Retinal pigment epithelial cell (primary cell): ENCODE results near the gene KCNG1.

Source experiments
- DNase-seq: peaks from one replicate; pipeline ENCODE4 v3.0.0-alpha.2; 2010; ENCODE audit warnings: low read depth
- H3K4me3 ChIP-seq: 2 replicates; pipeline ENCODE4 v1.5.1; 2011; ENCODE audit warnings: mild to moderate bottlenecking, low read length, control low read depth, moderate library complexity
- TF ChIP-seq, protein P1 (sequence below): conservative IDR thresholded peaks from 2 replicates; pipeline ENCODE4 v1.5.1; 2011; ENCODE audit warnings: low read depth, low read length, control low read depth, inconsistent platforms

Gene KCNG1

GRCh38 chr20:51011479-51011878 is 11.4 kb downstream of the KCNG1 start:
- TF ChIP-seq, protein P1, sequence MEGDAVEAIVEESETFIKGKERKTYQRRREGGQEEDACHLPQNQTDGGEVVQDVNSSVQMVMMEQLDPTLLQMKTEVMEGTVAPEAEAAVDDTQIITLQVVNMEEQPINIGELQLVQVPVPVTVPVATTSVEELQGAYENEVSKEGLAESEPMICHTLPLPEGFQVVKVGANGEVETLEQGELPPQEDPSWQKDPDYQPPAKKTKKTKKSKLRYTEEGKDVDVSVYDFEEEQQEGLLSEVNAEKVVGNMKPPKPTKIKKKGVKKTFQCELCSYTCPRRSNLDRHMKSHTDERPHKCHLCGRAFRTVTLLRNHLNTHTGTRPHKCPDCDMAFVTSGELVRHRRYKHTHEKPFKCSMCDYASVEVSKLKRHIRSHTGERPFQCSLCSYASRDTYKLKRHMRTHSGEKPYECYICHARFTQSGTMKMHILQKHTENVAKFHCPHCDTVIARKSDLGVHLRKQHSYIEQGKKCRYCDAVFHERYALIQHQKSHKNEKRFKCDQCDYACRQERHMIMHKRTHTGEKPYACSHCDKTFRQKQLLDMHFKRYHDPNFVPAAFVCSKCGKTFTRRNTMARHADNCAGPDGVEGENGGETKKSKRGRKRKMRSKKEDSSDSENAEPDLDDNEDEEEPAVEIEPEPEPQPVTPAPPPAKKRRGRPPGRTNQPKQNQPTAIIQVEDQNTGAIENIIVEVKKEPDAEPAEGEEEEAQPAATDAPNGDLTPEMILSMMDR: no peak
- no peak for DNase-seq
- H3K4me3 ChIP-seq: no peak overlapping the region

GRCh38 chr20:51010932-51011331 is 12.0 kb downstream of the KCNG1 start:
- no peak for DNase-seq
- no peak overlapping the region for H3K4me3 ChIP-seq
- TF ChIP-seq, protein P1: no peak

DNA sequence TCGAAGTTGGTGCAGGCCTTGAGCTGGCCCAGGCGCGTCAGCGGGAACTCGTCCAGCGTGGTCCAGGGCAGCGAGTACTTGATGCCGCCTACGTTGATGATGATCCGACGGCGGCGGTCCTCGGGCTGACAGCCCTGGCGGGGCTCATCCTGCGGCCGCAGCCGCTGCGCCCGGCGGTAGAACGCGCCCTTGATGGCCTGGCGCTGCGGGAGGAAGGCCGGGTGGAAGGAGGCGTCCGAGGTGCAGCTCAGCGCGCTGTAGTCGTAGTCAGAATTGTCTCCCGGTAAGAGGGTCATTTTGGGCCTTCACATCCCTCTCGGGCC is 12.9 kb downstream of the KCNG1 start:
- H3K4me3 ChIP-seq: no peak overlapping the region
- TF ChIP-seq, protein P1: no peak
- DNase-seq: no peak

- H3K4me3 ChIP-seq: no peak overlapping the region
- TF ChIP-seq, protein P1: no peak
- no peak for DNase-seq
These were observed 13.4 kb downstream of the KCNG1 start for GRCh38 chr20:51009303-51010042.

DNA sequence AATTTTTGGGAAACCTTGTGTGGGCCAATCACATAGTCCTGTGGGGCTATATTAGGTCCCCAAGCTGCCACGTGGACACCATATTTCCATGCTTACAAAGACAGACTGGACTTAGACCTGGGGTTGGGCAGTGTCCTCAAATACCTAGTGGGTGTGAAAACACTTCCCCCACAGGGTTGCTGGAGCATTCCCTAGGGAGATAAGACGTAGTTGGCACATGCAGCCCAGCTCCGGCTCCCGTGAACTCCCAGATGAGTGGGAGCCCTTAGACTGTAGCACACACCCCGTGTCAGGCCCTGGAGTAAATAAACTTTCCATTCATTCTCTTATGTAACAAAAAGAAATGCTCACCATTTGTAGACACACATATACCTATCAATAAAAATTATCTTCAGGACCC is 14.2 kb downstream of the KCNG1 start:
- TF ChIP-seq, protein P1: no peak
- no peak for DNase-seq
- no peak overlapping the region for H3K4me3 ChIP-seq

DNA sequence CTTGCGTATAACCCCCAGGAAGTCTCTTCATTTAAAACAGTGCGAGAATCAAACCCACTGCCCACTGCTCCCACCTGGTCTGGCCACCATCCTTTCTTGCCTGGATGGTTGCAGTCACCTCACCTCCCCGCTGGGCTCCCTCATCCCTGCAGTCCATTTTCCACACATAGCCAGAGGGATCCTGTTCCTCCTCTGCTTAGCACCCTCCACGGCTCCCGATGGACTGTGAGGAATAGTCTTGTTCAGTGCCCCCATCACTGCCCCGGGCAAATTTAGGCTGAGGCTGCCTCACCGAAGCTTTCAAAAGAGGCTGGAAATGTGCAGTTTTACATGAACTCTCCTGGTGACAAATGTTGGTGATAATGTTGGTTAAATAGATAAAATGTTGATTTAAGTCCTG is 17.7 kb downstream of the KCNG1 start:
- TF ChIP-seq, protein P1: no peak
- DNase-seq: no peak
- H3K4me3 ChIP-seq: no peak overlapping the region

- TF ChIP-seq, protein P1: no peak
- H3K4me3 ChIP-seq: no peak overlapping the region
- no peak for DNase-seq
These were observed 18.1 kb downstream of the KCNG1 start for GRCh38 chr20:51004781-51005180.
